Heart left ventricle (tissue), 13 donors: Measurements from ENCODE around the gene PEAR1.

Source experiments
- POLR2A ChIP-seq, 2 donors: fragments of 450-650 bp; IDR thresholded peaks; one replicate each; pipeline ENCODE4 v1.6.1; 2017; ENCODE audit warnings: antibody characterized with exemption in 2 of 2, mild to moderate bottlenecking in 2 of 2, moderate library complexity in 2 of 2
- TF ChIP-seq, protein P1 (sequence below), 12 donors: fragments of 200-600 bp; sonication (generic) in 4 of 12; IDR thresholded peaks; one replicate each; pipeline versions ENCODE4 v1.5.0 to v1.8.0; 2018 to 2022; ENCODE audit warnings: antibody characterized with exemption in 12 of 12, mild to moderate bottlenecking in 5 of 12
- donor health status: ischemic (EF 13 %, LVEDD 7.1; RV severe dilation, severe dysfunction).
- donor health status: DM: no; HTN: yes; CAD: no.
- donor health status: DM: no; HTN: no; CAD: no.
- donor health status: ischemic (EF 25% LVEDD 6.9; RV normal size, moderate dysfunction).
- donor health status: ischemic (EF 25% LVEDD 5.7; RV mildly dilated, moderate dysfunction).
- donor health status: ischemic (EF 35%, LVEDD 5.7; RV mildly dilated, moderate dysfunction).
- donor health status: nonischemic (EF 11% LVEDD 7.7; RV severe dilation, severe dysfunction).
- donor health status: DM: yes; HTN: yes; CAD: no.
- donor health status: PGD.
- donor health status: ischemic (EF 29% LVEDD 5.4; RV normal size, mild dysfunction).
- donor health status: nonischemic (EF 23%, LVEDD 6.1; RV moderate dilation, normal function).

- TF ChIP-seq POLR2A (IDR thresholded peaks at IDR 0.05) = no peak
- TF ChIP-seq, protein P1, sequence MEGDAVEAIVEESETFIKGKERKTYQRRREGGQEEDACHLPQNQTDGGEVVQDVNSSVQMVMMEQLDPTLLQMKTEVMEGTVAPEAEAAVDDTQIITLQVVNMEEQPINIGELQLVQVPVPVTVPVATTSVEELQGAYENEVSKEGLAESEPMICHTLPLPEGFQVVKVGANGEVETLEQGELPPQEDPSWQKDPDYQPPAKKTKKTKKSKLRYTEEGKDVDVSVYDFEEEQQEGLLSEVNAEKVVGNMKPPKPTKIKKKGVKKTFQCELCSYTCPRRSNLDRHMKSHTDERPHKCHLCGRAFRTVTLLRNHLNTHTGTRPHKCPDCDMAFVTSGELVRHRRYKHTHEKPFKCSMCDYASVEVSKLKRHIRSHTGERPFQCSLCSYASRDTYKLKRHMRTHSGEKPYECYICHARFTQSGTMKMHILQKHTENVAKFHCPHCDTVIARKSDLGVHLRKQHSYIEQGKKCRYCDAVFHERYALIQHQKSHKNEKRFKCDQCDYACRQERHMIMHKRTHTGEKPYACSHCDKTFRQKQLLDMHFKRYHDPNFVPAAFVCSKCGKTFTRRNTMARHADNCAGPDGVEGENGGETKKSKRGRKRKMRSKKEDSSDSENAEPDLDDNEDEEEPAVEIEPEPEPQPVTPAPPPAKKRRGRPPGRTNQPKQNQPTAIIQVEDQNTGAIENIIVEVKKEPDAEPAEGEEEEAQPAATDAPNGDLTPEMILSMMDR (IDR thresholded peaks at IDR 0.05) = no peak
Observed at GRCh38 chr1:156912310-156912709, 18.8 kb downstream of the PEAR1 start.
